ENCODE measurements around the gene EIF3L.
"Not testable (repeated sequence)": the region's sequence is repeated elsewhere in the genome, so short reads cannot be mapped to it uniquely, and the experiment has no call there.

Gene EIF3L

DNA sequence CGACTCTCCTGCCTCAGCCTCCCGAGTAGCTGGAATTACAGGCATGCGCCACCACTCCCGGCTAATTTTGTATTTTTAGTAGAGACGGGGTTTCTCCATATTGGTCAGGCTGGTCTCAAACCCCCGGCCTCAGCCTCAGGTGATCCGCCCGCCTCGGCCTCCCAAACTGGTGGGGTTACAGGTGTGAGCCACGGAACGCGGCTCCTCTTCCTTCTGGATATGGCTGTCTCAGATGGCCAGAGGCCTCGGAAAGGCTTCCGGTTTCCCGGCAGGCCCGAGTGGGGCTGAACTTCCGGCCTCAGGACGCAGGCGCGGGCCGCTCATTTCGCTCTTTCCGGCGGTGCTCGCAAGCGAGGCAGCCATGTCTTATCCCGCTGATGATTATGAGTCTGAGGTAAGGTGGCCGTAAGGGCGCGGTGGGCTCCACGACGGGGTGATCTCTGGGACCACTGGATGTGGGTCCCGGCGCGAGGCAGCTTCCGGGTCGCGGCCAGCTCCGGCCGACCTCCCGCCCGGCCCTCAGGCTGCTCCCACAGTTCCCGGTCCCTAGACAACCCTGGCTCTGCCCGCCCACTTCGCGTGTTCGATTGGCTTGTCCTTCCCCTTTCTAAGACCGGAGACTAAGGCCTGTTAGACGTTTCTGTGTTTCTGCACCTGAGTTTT lies at the start of gene EIF3L:
EIF3L (plus strand) TSS at position 331 of the 663 bp plus-strand sequence; CDS start at position 362, 31 bp downstream.
- peak; percentile 82 for DNase-seq

DNA sequence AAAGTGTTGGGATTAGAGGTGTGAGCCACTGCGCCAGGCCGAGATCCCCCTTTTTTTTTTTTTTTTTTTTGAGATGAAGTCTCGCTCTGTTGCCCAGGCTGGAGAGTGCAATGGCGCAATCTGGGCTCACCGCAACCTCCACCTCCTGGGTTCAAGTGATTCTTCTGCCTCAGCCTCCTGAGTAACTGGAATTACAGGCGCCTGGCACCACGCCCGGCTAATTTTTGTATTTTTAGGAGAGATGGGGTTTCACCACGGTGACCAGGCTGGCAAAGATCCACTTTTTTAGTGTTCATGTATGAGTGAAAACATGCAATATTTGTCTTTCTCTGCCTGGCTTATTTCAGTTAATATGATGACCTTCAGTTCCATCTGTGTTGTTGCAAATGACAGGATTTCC lies 49.2 kb upstream of the EIF3L start:
- DNase-seq, result not testable (repeated sequence)

DNA sequence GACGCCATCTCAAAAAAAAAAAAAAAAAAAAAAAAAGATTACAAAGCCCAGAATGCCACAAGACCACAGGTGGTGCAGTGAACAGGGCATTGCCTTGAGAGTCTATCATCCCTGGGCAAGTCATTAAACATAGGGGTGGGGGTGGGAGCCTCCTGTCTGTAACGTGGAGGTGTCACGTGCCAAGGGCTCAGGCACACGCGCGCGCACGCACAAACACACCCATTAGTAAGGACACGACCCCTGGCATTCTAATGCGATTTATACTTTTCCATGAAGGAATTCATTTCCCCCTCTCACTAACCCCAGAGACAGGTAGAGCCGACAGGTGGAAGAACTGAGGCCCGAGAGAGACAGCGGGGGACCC lies 47.3 kb upstream of the EIF3L start:
- no peak for DNase-seq

DNA sequence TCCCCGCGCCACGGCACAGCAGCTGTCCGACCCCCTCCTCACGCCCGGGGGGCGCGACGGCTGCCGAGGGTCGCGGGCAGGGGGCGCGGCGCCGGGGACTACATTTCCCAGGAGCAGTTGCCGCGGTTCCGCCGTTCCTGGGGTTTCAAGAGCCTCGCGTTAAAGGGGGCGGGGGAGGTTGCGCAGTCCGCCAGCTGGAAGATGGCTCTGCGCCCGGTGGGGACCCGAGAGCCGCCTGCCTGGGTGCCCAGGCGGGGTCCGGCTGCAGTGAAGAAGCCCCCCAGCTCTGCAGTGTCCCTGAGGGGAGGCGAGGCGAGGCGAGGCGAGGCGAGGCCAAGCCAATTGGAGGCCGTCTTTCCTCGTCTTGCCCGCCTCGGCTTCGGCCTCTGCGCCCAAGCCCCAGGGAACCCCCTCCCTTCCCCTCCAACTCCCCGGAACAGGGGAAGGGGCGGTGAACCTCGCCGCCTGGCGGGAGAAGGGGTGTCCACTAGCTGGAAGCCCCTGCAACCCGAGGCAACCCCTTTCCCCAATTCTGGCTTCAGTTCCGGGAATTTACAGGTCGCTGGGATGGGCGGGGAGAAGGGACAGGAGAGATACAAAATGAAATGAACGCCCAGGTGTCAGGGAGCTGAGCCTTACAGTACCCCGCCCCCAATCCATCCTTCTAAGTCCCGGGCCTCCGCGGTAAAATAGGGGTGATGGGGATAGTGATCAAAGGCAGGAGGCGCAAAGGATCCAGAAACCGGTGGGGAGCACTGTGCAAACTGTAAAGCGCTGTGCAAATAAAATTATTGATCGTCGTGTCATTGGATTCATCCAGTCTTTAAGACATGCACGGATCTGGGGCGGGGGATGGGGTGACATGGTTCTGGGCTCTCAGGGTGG lies 46.7 kb upstream of the EIF3L start:
- no peak for DNase-seq

DNA sequence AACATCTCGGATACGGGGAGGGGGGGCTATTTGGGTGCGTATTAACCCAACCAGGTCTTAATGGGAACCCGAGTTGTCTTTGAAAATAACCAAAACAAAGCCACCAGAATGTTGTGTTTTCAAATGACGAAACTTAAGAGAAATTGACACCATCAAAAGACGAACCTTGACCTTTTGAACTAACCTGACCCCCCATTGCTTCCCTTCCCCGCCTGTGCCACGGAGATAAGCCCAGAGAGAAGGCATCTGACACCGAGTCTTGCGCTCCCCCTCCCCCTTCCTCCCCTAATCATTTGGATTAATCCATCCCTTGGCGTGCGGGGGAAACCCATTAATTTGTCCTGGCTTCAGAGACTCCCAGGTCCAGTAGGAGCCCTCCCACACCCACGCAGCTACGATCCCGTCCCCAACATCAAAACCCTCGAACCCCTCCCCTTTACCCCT lies 46.0 kb upstream of the EIF3L start:
- DNase-seq, result no peak

DNA sequence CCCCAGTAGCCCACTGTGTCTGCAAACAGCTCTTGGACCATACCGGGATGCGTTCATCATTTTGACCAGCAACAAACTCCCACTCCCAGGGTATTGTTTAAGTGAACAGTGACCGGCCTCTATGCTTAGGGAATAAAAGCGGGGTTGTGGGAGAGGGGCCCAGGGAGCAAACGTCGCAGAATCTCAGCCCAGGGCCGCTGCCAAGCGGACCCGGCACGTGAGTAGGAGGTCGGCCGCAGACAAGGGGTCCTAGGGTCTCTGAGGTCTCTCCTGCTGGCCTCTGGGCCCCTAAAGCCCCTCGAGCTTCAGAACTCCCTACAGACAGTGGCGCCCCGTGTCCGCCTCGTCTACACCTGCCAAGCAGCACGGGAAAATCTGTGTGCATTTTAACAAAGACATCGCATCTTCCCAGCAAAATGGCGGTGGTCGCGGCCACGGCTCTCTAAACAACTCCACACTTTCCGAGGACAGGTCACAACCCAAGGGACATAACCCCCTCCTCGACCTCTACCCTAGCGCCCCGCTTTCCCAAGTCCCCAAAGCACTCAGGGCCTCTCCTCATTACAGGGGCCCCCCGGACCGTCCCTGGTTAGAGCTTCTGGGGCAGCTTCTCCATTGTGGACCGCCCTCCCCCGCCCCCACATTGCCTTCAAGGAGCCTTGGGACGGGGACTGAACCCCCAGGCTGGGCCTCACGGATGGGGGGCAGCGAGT lies 45.4 kb upstream of the EIF3L start:
- DNase-seq, result no peak

DNA sequence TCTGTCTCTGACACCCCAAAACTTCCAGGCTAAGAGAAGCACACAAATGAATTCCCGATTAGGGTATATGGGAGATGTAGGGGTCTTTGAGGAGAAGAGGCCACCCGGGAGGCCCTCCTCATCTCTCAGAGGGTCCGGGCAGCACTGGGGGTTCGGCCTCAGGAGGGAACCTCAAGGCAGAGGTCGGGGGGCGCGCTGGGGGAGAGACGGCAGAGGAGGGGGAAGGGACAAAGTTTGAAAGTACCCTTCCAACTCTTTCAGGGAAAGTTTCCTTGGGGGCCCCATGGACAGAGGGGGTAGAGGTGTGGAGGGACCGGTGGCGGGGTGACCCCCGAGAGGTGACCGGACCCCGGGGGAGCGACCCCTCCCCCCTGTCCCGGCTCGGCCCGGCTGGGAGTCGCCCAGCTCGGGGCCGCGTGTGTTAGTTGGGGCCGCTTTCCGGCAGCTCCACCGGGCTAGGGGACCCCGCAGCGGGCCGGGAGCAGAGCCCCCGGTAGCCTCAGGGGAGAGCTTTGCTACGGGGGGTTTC lies 44.8 kb upstream of the EIF3L start:
- no peak for DNase-seq

DNA sequence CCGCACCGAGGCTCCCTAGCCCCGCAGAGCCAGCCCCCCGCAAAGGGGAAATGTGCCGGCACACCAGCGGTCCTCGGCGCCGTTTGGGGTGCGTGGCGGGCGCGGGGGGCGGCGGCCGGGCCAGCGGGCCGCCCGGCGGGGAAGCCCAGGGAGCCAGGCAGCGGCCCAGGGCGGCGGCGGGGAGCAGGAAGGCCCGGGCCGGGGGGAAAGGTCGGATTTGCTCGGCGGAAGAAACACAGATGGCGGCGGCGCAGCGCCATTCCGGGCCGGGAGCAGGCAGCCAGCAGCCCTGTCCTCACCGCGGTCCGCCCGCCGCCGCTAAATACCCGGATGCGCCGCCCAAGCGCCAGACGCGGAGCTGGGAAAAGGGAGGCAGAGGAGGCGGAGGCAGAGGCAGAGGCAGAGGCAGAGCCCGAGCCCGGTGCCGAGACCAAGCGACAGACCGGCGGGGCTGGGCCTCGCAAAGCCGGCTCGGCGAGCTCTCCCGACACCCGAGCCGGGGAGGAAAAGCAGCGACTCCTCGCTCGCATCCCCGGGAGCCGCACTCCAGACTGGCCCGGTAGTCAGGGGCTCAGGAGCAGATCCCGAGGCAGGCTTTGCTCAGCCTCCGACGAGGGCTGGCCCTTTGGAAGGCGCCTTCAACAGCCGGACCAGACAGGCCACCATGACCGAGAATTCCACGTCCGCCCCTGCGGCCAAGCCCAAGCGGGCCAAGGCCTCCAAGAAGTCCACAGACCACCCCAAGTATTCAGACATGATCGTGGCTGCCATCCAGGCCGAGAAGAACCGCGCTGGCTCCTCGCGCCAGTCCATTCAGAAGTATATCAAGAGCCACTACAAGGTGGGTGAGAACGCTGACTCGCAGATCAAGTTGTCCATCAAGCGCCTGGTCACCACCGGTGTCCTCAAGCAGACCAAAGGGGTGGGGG lies 44.1 kb upstream of the EIF3L start:
- peak; percentile 55 for DNase-seq

DNA sequence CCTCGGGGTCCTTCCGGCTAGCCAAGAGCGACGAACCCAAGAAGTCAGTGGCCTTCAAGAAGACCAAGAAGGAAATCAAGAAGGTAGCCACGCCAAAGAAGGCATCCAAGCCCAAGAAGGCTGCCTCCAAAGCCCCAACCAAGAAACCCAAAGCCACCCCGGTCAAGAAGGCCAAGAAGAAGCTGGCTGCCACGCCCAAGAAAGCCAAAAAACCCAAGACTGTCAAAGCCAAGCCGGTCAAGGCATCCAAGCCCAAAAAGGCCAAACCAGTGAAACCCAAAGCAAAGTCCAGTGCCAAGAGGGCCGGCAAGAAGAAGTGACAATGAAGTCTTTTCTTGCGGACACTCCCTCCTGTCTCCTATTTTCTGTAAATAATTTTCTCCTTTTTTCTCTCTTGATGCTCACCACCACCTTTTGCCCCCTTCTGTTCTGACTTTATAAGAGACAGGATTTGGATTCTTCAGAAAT lies 43.4 kb upstream of the EIF3L start:
- DNase-seq, result no peak

DNA sequence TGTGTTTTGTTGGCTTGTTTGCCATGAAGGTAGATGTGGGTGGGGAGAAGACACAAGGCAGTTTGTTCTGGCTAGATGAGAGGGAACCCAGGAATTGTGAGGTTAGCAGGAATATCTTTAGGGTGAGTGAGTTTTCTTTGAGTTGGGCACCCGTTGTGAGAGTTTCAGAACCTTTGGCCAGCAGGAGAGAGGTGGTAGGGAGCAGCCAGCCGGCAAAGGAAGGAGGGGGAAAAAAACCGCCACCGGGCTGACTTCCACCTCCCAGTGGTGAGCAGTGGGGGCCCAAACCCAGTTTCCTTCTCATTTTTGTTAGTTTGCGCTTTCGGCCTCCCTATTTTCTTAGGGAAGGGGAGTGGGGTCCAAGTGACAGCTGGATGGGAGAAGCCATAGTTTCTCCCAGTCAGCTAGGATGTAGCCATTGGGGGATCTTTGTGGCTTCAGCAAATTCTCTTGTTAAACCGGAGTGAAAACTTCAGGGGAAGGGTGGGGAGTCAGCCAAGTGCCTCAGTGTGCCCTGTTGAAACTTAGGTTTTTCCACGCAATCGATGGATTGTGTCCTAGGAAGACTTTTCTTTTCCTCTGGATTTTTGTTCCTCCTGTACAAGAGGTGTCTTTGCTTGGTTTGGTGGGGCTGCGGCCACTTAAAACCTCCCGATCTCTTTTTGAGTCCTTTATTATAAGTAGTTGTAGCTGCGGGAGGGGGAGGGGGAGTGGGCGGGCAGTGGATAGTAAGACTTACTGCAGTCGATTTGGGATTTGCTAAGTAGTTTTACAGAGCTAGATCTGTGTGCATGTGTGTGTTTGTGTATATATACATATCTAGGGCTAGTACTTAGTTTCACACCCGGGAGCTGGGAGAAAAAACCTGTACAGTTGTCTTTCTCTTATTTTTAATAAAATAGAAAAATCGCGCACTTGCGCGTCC lies 42.5 kb upstream of the EIF3L start:
- DNase-seq, result no peak

DNA sequence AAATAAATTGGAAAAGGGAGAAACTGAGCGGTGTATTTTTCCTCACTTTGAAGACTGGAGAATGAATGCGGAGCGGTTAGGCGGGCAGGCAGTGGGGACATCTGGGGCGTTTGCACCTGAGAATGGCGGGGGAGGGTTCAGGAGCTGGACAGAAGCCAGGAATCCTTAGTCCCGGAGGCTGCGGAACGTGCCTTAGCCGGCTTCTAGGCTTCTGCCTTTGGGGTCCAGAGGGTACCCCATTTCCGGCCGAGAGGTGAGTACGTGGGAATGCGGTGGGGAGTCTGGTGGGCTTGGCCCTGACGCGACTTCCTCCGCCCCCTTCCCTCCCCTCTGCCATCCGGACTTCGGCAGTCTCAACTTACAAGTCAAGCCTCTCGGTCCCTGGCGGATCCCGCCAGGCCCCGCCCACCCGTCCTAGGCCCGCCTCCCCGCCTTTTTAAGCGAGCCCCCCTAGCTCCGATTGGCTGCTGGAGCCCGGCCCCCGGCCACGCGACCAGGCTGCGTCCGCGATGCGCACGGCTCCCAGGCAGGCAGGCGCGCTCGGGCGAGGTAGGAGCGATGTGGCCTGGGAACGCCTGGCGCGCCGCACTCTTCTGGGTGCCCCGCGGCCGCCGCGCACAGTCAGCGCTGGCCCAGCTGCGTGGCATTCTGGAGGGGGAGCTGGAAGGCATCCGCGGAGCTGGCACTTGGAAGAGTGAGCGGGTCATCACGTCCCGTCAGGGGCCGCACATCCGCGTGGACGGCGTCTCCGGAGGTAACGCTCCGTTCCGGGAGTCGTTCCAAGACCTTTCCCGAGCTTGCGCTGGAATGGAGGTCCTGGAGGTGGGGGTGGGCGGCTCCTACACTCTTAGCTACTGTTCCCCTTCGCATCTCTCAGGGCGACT lies 41.6 kb upstream of the EIF3L start, which contains the start of gene GCAT:
GCAT (plus strand) TSS at position 525 of the 884 bp plus-strand sequence; CDS start at position 559, 34 bp downstream.
- peak; percentile 78 for DNase-seq

DNA sequence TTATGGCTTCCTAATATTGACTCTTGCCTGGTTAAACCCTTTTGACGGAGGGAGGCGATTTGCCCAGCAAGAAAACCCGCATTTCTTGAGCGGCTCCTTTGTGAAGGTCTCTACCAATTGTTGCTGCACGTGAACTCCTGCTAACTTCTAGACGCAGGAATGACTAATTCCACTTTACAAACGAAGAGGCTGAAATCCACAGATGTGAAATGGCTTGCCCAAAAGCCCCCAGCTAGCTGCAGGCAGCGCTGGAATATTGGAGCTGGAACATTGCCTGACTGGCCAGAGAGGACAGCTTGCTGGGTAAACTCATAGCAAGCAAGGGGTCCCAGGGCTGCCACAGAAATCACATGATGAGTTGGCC lies 40.9 kb upstream of the EIF3L start:
- no peak for DNase-seq

DNA sequence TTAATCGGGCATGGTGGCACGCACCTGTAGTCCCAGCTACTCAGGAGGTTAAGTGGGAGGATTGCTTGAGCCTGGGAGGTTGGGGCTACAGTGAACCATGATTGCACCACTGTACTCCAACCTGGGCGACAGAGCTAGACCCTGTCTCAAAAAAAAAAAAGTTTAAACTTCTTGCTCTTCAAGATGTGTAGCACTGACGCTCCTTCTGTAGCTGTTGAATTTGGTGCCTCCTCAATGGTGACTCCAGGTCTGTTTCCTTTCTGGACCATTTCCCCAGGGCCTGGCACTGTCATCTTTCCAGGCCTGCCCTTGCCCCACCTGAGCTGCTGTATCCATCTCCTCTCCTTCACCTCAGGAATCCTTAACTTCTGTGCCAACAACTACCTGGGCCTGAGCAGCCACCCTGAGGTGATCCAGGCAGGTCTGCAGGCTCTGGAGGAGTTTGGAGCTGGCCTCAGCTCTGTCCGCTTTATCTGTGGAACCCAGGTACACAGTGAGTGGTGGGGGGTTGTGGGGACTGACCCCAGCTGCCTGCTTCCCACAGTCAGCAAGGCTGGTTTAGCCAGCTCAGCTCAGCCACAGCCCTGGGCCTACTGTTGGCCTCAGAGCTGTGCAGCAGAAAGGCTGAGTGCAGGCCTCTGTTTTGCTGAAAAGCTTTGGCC lies 39.4 kb upstream of the EIF3L start:
- DNase-seq, result no peak

DNA sequence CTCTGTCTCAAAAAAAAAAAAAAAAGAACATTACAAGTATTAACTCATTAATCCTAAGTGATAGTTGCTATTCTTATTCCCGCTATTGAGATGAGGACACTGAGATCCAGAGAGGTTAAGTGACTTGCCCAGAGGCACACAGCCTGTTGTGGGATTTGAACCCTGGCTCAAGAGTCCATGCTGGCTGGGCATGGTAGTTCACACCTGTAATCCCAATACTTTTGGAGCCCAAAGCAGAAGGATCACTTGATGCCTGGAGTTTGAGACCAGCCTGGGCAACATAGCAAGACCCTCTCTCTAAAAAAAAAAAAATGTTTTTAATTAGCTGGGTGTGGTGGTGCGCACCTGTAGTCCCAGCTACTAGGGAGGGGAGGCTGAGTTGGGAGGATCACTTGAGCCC lies 37.4 kb upstream of the EIF3L start:
- DNase-seq, result no peak

DNA sequence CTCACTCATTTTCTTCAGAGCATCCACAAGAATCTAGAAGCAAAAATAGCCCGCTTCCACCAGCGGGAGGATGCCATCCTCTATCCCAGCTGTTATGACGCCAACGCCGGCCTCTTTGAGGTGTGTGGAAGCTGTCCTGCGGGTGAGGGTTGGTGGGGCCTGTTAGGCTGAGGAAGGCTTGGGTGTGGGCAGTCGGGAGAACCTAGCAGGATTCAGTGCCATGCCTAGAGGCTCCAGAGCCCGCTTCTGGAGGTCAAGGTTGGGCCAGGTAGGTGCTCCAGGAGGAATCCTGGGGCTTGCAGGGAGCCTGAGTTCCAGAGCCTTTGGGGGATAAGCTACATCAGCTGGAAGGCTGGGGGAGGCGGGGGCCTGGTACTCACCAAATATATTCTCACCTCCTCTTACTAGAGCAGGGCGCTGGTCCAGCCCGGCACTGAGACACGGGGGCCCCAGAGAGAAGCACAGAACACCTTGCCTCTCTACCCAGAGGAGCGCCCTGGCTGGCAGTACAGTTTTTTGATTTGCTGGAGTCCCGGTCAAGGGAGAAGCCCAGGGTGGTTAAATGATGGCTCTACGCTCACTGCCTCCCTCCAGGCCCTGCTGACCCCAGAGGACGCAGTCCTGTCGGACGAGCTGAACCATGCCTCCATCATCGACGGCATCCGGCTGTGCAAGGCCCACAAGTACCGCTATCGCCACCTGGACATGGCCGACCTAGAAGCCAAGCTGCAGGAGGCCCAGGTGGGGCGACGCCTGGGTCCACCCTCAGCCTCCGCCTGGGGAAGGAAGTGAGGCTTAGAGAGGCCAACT lies 36.1 kb upstream of the EIF3L start:
- DNase-seq, result no peak

DNA sequence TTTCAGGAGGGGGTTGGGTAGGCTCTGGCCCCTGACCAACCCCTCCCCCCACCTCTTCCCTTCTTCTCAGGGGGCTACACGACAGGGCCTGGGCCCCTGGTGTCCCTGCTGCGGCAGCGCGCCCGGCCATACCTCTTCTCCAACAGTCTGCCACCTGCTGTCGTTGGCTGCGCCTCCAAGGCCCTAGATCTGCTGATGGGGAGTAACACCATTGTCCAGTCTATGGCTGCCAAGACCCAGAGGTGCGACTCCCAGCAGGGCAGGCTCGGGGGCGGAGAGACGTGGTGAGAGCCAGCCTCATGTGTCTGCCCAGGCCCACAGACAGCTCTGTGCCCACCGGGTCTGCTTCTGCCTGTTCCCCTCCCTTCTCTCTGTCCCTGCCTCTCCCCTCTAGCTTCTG lies 33.6 kb upstream of the EIF3L start:
- no peak for DNase-seq

DNA sequence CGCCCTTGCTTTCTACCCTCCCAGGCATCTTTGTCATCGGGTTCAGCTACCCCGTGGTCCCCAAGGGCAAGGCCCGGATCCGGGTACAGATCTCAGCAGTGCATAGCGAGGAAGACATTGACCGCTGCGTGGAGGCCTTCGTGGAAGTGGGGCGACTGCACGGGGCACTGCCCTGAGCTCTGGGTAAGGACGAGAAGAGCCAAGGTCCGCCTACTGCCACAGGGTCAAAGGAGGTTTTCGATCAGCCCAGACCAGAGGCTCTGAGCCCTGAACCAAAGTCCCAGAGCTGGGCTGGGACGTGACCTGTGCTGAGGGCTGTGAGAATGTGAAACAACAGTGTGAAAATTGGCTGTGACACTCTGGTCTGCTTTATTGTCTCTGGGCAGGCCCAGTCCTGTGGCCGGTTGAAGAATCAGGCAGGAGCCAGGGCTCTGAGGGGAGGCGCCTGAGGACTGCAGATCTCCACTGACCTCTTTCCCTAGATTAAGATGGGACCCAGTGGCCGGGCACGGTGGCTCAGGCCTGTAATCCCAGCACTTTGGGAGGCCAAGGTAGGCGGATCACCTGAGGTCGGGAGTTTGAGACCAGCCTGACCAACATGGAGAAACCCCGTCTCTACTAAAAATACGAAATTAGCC lies 32.6 kb upstream of the EIF3L start:
- DNase-seq, result no peak
